MM.1S (cell line): ENCODE data around the gene AUP1.

Experiments
- EZH2phosphoT487 ChIP-seq: fragments of 300-600 bp; sonication (generic); IDR thresholded peaks from 2 replicates; pipeline ENCODE4 v1.6.1; 2018; ENCODE audit warnings: antibody characterized with exemption, low read length
- TF ChIP-seq, protein P1 (sequence below): fragments of 300-600 bp; sonication (generic); IDR thresholded peaks from 2 replicates; pipeline ENCODE4 v1.5.1; 2016; ENCODE audit warnings: antibody characterized with exemption, low read length, mixed read lengths

DNA sequence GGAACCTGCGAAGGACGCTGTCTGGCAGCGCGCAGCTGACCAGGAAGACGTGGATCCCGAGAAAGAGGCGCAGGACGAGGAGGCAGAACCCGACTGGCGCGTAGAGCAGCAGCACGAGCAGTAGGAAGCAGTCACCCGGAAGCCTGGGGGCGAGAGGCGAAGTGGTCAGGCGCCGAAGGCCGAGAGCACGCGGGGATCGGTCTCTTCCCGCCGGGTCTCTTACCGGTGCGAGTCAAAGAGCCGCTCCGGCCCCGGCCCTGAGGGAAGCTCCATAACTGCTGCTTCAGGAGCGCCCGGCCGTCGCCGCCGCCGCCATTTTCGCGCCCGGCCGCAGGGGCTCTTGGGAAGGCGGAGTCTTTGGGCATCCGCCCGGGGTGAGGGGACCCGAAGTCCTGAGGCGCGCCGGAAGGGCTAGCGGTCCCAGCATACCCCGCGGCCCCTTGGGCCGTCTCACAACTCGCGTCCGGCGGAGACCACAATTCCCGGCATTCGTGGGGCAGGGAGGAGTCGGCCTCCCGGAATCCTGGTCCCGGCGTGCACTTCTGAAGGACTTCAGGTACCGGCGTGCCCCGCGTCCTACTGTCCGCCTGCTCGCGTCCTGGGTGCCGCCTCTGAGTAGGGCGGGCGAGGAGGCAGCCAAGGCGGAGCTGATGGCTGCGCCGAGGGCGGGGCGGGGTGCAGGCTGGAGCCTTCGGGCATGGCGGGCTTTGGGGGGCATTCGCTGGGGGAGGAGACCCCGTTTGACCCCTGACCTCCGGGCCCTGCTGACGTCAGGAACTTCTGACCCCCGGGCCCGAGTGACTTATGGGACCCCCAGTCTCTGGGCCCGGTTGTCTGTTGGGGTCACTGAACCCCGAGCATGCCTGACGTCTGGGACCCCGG is at the start of gene AUP1, which contains the start of gene HTRA2:
- TF ChIP-seq, protein P1, sequence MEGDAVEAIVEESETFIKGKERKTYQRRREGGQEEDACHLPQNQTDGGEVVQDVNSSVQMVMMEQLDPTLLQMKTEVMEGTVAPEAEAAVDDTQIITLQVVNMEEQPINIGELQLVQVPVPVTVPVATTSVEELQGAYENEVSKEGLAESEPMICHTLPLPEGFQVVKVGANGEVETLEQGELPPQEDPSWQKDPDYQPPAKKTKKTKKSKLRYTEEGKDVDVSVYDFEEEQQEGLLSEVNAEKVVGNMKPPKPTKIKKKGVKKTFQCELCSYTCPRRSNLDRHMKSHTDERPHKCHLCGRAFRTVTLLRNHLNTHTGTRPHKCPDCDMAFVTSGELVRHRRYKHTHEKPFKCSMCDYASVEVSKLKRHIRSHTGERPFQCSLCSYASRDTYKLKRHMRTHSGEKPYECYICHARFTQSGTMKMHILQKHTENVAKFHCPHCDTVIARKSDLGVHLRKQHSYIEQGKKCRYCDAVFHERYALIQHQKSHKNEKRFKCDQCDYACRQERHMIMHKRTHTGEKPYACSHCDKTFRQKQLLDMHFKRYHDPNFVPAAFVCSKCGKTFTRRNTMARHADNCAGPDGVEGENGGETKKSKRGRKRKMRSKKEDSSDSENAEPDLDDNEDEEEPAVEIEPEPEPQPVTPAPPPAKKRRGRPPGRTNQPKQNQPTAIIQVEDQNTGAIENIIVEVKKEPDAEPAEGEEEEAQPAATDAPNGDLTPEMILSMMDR: no peak
- no peak for TF ChIP-seq EZH2phosphoT487
